Measurements from ENCODE around the gene FAM47E.

The FAM47E gene

GRCh38 chr4:76210452-76210851 lies 41.1 kb upstream of the FAM47E start:
- TF ChIP-seq SIN3A (IDR thresholded peaks at IDR 0.05; ENCODE audit: borderline replicate concordance, insufficient read depth, low read length) (no peak), TAF1 (IDR thresholded peaks at IDR 0.05; ENCODE audit: borderline replicate concordance, insufficient read depth, low read length) (no peak), POLR2AphosphoS5 (IDR thresholded peaks at IDR 0.05; ENCODE audit: low read depth, low read length) (no peak), FOXP2 (optimal IDR thresholded peaks at IDR 0.05; ENCODE audit: borderline replicate concordance, extremely low read depth, extremely low read length, insufficient read depth) (no peak), REST (IDR thresholded peaks at IDR 0.05; ENCODE audit: insufficient read depth in 1 of 2, low read depth in 2 of 2, low read length in 2 of 2) (no peak)

GRCh38 chr4:76211769-76212708 lies 39.5 kb upstream of the FAM47E start:
- TF ChIP-seq FOXP2 (optimal IDR thresholded peaks at IDR 0.05; ENCODE audit: borderline replicate concordance, extremely low read depth, extremely low read length, insufficient read depth) (no peak), TAF1 (IDR thresholded peaks at IDR 0.05; ENCODE audit: borderline replicate concordance, insufficient read depth, low read length) (no peak), REST (IDR thresholded peaks at IDR 0.05; ENCODE audit: insufficient read depth in 1 of 2, low read depth in 2 of 2, low read length in 2 of 2) (no peak), POLR2AphosphoS5 (IDR thresholded peaks at IDR 0.05; ENCODE audit: low read depth, low read length) (no peak), SIN3A (IDR thresholded peaks at IDR 0.05; ENCODE audit: borderline replicate concordance, insufficient read depth, low read length) (no peak)

- TF ChIP-seq REST (IDR thresholded peaks at IDR 0.05; ENCODE audit: insufficient read depth in 1 of 2, low read depth in 2 of 2, low read length in 2 of 2) (no peak), POLR2AphosphoS5 (IDR thresholded peaks at IDR 0.05; ENCODE audit: low read depth, low read length) (no peak), SIN3A (IDR thresholded peaks at IDR 0.05; ENCODE audit: borderline replicate concordance, insufficient read depth, low read length) (no peak), TAF1 (IDR thresholded peaks at IDR 0.05; ENCODE audit: borderline replicate concordance, insufficient read depth, low read length) (no peak), FOXP2 (optimal IDR thresholded peaks at IDR 0.05; ENCODE audit: borderline replicate concordance, extremely low read depth, extremely low read length, insufficient read depth) (no peak)
These were observed 38.6 kb upstream of the FAM47E start for GRCh38 chr4:76212851-76213414.

GRCh38 chr4:76213415-76214176 lies 37.9 kb upstream of the FAM47E start, which contains the start of gene SCARB2:
Gene SCARB2 (minus strand): TSS chr4:76213824. CDS start chr4:76213543, 281 bp downstream.
- no peak for TF ChIP-seq TAF1 (IDR thresholded peaks at IDR 0.05; ENCODE audit: borderline replicate concordance, insufficient read depth, low read length)
- TF ChIP-seq POLR2AphosphoS5 (IDR thresholded peaks at IDR 0.05; ENCODE audit: low read depth, low read length) = peak; percentile 54

GRCh38 chr4:76214177-76214675 lies 37.3 kb upstream of the FAM47E start:
- TF ChIP-seq REST (IDR thresholded peaks at IDR 0.05; ENCODE audit: insufficient read depth in 1 of 2, low read depth in 2 of 2, low read length in 2 of 2) (no peak), POLR2AphosphoS5 (IDR thresholded peaks at IDR 0.05; ENCODE audit: low read depth, low read length) (no peak), SIN3A (IDR thresholded peaks at IDR 0.05; ENCODE audit: borderline replicate concordance, insufficient read depth, low read length) (no peak), FOXP2 (optimal IDR thresholded peaks at IDR 0.05; ENCODE audit: borderline replicate concordance, extremely low read depth, extremely low read length, insufficient read depth) (no peak), TAF1 (IDR thresholded peaks at IDR 0.05; ENCODE audit: borderline replicate concordance, insufficient read depth, low read length) (no peak)
